GM19397 (cell line): ENCODE measurements around the gene SIRT5.

Source experiments
- ATAC-seq: cut with Tn5 transposase; IDR thresholded peaks from one replicate; pipeline ENCODE4 v1.9.1; 2021; ENCODE audit warnings: mild to moderate bottlenecking, moderate library complexity; ENCODE audit not compliant: unreplicated experiment

Gene SIRT5

DNA sequence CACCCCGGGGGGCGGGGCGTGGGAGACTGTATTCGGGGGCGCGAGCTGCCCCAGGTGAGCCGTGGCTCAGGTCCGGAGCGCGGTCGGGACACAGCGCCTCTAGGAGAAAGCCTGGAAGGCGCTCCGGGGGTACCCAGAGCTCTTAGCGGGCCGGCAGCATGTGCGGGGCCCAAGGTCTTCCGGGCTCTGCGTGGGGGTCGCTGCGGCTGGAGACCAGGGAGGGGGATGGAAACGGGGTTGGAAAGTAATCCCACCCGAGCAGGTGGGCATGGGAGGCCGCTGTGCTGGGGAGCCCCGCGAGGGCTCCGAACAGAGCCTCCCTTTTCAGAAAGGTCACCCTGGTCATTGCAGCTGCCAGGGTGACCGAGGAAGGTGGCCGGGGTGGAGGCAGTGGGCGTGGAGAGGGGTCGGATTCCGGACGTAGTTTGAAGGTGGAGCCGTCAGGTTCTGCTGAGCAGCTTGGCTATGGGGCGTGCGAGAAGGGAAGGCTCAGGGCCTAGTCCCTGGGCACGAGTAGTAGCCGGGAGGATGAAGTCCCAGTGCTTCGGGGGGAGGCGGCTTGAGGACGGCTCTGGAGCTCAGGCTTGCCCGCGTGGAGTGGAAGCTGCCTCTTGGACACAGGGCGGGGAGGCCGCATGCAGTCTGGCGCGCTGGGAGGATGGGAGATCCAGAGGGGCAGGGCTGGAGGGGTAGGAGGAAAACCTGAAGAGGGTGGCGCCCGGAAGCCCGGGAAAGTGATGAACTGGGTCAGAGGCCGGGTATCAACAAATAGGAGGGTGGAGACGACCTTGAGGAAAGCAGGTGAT, at the start of gene SIRT5:
TSS of gene SIRT5 (plus strand) at position 31 of the 806 bp plus-strand sequence. CDS start 9,510 bp downstream, outside the sequence.
- ATAC-seq, result peak; percentile 68

DNA sequence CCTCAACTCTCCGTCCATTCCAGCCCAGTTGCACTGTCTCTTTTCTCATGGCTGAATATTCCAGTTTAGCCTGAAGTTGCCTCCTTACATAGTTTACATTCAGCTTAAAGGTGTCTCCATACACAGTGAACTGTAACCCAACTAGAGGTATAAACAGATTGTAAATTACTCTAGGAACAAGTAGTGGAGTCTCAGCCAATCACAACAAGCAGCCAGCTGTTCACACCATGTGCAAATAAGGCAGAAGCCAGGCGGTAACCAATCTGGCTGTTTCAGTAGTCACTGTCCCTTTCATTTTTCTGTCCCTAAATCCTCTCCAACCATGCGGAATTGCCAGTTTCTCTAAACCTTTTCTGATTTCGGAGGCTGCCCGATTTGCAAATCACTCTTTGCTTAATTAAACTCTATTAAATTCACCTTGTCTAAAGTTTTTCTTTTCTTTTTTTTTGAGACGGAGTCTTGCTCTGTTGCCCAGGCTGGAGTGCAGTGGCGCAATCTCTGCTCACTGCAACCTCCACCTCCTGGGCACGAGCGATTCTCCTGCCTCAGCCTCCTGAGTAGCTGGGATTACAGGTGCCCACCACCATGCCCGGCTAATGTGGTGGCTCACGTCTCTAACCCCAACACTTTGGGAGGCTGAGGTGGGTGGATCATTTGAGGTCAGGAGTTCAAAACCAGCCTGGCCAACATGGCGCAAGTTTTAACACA, 49.4 kb upstream of the SIRT5 start:
- ATAC-seq, result no peak

DNA sequence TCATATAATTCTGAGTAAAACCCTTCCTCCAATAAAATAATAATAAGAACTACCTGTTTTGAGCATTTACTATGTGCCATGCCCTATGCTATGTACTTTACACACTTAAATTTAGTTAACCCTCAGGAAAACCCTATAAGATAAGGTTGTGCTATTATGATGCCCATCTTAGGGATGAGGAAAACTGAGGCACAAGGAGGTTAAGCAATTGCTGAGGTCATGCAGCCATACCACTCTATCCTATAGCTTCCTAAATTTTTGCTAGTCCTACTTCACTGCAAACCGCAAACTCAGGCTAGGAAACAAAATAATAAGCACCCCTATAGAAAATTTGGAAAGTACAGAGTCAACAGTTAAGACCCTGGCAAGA, 48.1 kb upstream of the SIRT5 start:
- ATAC-seq, result no peak

DNA sequence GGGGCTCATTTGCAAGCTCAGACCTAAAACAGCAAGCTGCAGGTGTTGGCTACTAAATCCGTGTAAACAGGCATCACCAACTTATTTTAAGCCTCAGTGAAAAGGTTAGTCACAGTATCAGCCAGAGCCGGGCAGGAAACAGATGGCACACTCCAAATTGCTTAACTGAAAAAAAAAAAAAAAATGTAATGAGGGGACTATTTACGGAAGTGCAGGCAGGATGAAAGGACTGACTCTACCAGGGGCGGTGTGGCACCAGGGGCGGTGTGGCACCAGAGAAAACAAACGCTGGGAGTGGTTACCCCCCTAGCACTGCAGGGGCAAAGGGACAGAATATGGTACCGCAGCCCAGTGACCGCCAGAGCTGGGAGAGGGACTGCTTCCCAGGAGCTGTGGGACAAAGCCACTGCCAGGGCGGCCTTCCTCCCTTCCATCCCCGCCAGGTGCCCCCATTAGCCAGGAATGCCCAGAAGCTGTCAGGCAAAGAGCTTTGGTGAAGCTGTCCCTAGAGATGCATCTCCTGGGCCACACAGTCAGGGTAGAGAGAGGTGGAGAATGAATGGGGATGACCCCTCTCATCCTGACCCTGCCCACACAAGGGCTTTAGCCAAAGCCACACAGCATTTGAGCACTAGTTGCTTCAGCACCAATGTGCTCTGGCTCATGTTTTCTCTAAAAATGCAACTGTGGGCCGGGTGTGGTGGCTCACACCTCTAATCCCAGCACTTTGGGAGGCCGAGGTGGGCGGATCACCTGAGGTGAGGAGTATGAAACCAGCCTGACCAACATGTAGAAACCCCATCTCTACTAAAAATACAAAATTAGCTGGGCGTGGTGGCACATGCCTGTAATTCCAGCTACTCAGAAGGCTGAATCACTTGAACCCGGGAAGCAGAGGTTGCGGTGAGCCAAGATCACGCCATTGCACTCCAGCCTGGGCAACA, 47.4 kb upstream of the SIRT5 start:
- peak; percentile 80 for ATAC-seq

DNA sequence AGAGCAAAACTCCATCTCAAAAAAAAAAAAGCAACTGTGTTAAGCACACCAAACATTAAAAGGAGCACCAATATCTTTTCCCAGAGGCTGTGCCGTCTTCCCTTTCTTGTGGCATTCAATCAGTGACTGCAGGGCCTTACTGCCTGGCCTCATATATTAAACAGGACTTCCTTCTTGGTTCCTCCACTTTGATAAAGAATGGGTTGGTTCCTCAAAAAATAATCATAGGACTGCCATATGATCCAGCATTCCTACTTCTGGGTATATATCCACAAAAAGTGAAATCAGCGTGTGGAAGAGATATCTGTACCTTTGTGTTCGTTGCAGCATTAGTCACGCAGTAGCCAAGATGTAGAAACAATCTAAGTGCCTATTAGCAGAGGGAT, 46.7 kb upstream of the SIRT5 start:
- no peak for ATAC-seq

DNA sequence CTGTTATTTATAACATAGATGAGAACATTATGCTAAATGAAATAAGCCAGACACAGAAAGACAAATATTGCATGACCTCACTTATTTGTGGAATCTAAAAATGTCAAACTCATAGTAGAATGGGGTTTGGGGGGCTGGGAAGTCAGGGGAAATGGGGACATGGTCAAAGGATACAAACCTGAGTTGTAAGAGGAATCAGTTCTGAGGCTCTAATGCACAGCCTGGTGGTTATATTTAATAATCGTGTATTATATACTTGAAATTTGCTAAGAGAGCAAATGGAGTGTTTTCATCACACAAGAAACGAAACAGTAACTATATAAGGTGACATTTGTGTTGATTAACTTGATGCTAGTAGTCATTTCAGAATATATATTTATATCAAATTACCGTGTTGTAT, 46.2 kb upstream of the SIRT5 start:
- no peak for ATAC-seq

DNA sequence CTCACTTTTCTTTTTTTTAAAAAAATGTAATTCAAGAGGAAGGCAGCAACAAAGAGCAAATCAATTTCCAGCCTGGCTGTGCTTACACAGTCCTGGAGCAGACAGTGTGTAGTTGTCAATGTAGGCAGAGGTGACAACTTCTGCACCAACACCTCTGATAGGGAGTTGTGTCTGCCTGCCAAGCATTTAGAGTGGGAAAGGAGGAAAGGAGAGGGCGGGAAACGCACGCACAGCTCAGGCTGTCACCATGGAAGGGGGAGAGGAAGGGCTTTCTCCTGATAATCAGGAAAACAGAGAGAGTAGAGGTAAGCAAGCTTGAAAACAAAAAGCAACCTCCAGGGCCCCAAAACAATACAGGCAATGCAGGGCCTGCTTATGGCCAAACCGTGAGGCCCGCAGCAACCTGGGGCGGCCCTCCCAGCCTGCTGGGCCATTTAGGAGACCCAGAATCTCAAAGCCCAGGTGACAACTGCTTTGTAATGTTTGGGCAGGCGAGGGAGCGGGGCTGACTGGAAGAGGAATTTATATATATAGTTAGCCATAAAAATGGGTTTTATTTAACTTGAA, 45.5 kb upstream of the SIRT5 start:
- ATAC-seq, result no peak

DNA sequence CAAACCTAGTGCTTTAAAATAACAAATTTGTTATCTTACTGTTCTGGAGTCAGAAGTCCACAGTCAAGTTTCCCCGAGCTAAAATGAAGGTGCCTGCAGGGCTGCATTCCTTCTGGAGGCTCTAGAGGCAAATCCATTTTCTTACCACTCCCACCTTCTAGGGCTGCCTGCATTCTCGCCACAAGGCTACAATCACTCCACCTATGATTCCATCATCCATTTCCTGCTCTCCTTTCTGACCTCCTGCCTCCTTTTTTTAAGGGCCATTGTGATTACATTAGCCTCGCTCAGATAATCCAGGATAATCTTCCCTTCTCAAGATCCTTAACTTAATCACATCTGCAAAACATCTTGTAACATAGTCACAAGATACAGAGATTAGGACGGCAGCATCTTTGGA, 42.4 kb upstream of the SIRT5 start:
- ATAC-seq, result no peak

DNA sequence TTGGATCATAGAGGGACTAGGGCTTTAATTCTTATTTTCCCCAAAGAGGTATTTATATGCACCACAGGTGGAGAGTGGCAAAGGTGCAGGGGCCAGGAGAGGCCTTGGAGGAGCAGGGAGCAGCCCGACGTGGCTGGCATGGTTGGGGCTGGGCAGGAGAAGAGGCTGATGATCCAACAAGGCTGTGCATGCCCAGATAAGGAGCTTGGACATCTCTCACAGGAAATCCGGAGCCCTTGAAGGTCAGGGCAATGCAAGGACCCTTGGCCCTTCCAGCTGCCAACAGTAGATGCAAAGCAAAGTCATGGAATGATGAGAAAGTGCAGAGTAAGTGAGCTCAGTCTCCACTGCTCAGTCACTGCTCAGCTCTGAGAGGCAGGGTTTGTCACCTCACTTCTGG, 39.9 kb upstream of the SIRT5 start:
- no peak for ATAC-seq

DNA sequence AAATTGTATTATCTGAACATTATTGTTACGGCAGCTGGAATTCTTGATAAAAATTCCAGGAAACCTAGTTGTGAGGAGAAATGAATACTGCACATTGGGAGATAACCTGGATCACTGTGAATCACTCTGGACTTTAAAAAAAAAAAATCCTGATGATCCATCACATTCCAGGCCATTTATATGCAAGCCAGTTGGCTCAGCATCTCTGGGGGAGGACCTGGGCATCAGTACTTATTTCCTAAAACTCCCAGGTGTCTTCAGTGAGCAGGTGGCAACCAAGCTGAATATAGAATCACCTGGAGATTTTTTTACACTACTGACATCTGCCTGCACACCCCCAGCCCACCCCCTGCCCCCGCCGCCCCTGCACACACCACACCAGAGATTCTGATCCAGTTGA, 39.1 kb upstream of the SIRT5 start:
- no peak for ATAC-seq

DNA sequence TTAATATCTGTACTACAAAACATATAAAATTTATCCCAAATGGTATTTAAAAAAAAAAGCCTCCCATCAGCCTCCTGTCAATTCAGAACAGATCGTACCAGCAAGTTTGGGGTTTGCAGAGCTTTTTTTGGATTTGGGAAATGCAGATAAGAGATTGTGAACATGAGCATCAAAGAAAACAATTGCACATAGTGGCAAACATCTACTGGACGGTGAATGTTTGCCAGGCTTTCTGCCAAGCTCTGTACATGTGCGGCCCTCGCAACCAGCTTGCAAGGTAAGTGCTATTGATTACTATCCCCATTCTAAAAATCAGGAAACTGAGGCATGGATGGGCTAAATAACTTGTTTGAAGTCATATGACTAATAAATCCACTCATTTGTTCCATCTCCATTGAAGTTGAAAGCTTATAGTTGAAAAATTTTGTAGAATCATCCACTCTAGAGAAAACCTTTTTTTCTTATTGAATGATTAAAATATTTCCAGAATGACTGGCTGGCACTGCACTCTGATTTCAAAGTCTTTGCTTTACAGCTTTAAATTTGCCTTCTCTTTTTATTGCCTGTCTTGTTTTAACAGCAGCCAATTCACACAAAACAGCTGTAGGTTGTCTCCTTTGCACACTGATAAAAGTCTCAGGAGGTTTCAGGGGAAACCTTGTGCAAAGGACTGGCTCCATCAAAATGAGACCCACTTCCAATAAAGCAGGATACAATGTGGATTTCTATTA, 37.4 kb upstream of the SIRT5 start:
- no peak for ATAC-seq

DNA sequence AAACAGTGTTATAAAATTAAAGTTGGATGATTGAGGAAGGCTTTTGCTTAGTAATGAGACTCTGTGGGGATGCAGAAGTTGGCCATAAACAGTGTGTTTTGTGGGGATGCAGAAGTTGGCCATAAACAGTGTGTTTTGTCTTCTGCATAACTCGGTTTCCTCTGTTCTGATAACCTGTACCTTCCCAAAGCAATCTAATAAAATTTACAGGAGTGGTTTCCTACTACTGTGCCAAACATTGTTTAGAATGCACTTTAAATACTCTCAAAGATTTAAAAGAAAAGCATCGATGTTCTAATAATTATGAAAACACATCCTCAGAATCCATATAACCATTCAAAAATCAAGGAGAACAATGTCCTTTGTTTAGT, 36.9 kb upstream of the SIRT5 start:
- no peak for ATAC-seq

DNA sequence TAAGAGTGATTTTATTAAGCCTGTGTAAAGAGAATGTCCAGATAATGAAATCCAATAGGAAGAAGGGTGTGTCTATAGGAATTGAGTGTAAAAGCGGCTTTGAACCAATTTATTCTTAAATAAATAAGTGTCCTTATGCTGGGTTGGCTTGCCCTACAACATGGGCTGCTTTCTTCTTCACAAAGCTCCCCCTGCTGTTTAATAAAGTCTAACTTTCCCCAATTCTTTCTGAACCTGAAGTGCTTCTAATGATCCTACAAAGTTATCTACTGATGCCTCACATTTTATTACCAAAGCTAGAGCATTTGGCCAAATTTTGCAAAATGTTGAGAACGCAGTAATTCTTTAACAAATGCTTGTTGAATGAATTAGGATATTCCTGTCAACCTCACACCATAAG, 36.3 kb upstream of the SIRT5 start:
- no peak for ATAC-seq

DNA sequence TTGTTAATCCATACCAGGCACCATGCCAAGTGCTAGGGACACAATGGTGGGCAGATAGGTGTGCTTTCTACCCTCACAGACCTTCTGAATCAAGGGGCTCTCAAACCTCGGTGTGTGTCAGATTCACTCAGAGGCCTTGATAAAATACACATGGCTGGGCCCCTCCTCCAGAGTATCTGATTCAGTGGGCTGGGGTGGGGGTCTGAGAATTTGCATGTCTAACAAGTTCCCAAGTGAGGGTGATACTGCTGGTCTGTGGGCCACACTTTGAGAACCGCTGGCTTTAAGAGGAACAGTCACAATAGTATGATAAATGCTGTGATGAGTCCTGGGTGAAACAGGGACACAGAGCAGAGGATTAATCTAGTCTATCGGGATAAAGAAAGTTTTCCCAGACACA, 35.8 kb upstream of the SIRT5 start:
- ATAC-seq, result no peak

DNA sequence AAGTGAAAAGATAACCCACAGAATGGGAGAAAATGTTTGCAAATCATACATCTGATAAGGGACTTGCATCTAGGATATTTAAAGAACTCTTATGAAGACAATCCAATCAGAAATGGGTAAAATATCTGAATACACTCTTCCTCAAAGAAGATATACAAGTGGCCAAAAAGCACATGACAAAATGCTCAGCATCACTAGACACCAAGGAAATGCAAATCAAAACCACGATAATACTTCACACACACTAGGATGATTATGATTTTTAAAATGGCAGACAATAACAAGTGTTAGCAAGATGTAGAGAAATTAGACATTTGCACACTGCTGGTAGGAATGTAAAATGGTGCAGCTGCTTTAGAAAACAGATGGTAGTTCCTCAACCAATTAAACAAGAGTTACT, 34.8 kb upstream of the SIRT5 start:
- ATAC-seq, result no peak

DNA sequence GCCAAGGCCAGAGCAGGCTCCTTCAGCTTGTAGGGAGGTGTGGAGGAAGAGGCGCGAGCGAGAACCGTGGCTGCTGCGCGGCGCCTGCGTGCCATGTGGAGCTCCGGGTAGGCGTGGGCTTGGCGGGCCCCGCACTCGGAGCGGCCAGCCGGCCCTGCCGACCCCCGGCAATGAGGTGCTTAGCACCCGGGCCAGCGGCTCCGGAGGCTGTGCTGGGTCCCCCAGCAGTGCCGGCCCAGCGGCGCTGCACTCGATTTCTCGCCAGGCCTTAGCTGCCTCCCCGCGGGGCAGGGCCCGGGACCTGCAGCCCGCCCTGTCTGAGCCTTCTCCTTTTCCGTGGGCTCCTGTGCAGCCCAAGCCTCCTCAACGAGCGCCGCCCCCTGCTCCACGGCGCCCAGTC, 32.9 kb upstream of the SIRT5 start:
- no peak for ATAC-seq

DNA sequence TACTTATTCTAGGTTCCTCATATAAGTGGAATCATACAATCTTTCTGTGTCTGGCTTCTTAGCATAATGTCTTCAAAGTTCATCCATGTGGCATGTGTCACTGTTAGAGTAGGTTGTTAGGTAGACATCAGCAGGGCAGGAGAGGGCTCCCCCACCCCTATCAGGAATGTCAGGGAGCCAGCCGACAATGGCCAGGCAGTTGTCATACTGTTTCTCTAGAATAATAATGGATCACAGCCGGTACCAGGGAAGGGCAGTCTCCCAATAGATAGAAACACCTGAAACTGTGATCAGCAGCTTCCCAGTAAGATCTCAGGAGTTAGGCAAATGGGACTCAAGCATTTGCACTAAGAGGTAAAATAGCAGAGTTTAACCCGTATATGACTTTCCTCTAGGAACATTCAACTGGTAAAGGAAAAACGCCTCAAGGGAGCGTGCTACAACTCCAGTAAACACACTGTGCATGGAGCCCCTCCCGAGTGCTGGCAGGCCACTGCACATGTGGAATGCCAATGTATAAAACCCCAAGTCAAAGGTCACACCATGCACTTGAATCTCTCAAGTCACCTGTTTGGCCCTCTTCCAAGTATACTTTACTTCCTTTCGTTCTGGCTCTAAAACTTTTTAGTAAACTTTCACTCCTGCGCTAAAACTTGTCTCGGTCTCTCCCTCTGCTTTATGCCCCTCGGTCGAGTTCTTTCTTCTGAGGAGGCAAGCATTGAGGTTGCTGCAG, 29.8 kb upstream of the SIRT5 start:
- no peak for ATAC-seq

DNA sequence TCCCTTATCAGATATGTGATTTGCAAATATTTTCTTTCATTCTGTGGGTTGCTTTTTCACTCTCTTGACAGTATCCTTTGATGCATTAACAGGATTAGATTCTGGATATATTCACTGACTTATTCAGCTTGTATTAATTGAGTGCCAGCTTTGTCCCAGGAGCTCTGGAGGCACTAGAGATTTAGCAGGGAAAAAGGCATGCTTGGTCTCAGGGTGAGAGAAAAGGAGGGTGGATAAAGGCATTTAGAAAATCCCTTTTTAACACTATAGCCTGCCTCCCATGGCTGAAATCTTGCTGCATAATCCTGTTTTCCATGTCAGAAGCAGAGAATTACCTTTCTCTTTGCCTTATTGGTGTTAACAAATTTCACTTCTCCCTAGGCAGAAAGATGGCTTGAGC, 28.5 kb upstream of the SIRT5 start:
- ATAC-seq, result no peak

DNA sequence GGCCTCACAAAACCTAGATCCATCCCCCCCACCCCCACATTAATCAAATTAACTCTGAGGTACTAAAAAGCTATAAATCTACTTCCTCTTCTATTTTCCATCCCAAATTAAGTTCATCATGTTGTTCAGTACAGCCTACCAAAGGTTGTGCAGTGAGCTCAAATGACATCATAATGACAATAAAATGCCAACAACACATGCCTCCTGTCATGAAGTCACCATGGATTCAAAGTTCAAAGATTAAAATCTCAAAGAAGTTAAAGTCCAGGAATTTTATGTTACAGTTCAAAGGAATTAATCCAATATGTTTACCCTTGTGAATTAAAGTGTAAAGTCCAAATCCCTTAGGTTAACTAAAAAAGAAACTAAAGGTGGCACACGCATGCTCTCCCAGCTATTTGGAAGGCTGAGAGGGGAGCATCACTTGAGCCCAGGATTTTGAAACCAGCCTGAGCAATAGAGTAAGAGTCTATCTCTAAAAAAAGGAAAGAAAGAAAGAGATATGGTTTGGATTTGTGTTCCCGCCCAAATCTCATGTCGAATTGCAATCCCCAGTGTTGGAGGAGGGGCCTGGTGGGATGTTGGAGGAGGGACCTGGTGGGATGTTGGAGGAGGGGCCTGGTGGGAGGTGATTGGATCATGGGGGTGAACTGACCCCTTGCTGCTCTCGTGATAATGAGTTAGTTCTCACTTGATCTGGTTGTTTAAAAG, 25.7 kb upstream of the SIRT5 start:
- no peak for ATAC-seq
